SK-N-SH (cell line): ENCODE results near the gene MAPK12. TPM values are rescaled to one million over a fixed set of nuclear protein-coding genes. Genes with fewer than 3 reads are reported as not detected.
A peak's percentile ranks its signal among the peaks of the same experiment; 100 is the strongest.

Source experiments
- CTCF ChIA-PET: fragments of 300-600, 350-600 bp; formaldehyde crosslinking; extraction: SDS; loops from one replicate; lab custom pipeline; 2021; lab: Yijun Ruan, JAX
- POLR2A ChIA-PET: fragments of 350-600 bp; sonication (Branson Sonifier 250); formaldehyde crosslinking; extraction: SDS; loops from one replicate; lab custom pipeline; 2020; ENCODE audit warnings: antibody characterized with exemption, inconsistent platforms; lab: Yijun Ruan, JAX
- DNase-seq: peaks from one replicate; pipeline ENCODE4 v3.0.0; 2012
- H2AFZ ChIP-seq: fragments of 200-600 bp; sonication (generic); 2 replicates; pipeline ENCODE4 v1.8.1; 2016; ENCODE audit warnings: antibody characterized with exemption, mild to moderate bottlenecking, low read depth
- H3F3A ChIP-seq: fragments of 200-600 bp; sonication (generic); replicated peaks from 2 replicates; pipeline ENCODE3; 2016; ENCODE audit warnings: antibody characterized with exemption, mild to moderate bottlenecking; ENCODE audit not compliant: insufficient read depth
- H3K27ac ChIP-seq, 2 experiments: fragments of 200-500 bp in 1 of 2; fragments of 200-600 bp in 1 of 2; sonication (Bioruptor generic) in 1 of 2; sonication (generic), shearing (Covaris generic) in 1 of 2; 2 replicates each; pipeline versions ENCODE4 v1.5.1 to v1.6.1; 2014 to 2016; ENCODE audit warnings: low read depth in 2 of 2, inconsistent platforms in 1 of 2, low read length in 1 of 2, mild to moderate bottlenecking in 1 of 2, mixed read lengths in 1 of 2
- H3K27me3 ChIP-seq: fragments of 200-600 bp; sonication (generic), shearing (Covaris generic); 2 replicates; pipeline ENCODE4 v1.6.1; 2016; ENCODE audit warnings: mixed run types; ENCODE audit not compliant: insufficient read depth
- H3K36me3 ChIP-seq, 2 experiments: fragments of 200-500 bp in 1 of 2; fragments of 200-600 bp in 1 of 2; sonication (Bioruptor generic) in 1 of 2; sonication (generic) in 1 of 2; replicated peaks in 1 of 2; 2 replicates each; pipeline versions ENCODE3 to v1.5.1; 2014 to 2016; ENCODE audit warnings: low read length in 1 of 2, mild to moderate bottlenecking in 1 of 2; ENCODE audit not compliant: insufficient read depth in 2 of 2, control insufficient read depth in 1 of 2
- H3K4me1 ChIP-seq, 2 experiments: fragments of 200-500 bp in 1 of 2; fragments of 200-600 bp in 1 of 2; sonication (Bioruptor generic) in 1 of 2; sonication (generic), shearing (Covaris generic) in 1 of 2; 2 replicates each; pipeline versions ENCODE4 v1.5.1 to v1.6.1; 2014 to 2016; ENCODE audit warnings: low read depth in 1 of 2, low read length in 1 of 2, mixed run types in 1 of 2; ENCODE audit not compliant: insufficient read depth in 2 of 2, control insufficient read depth in 1 of 2
- H3K4me2 ChIP-seq: fragments of 200-600 bp; sonication (generic), shearing (Covaris generic); 2 replicates; pipeline ENCODE4 v1.6.1; 2017; ENCODE audit warnings: mixed run types
- H3K4me3 ChIP-seq, 2 experiments: fragments of 200-500 bp in 1 of 2; fragments of 200-600 bp in 1 of 2; sonication (Bioruptor generic) in 1 of 2; sonication (generic), shearing (Covaris generic) in 1 of 2; 2 replicates each; pipeline versions ENCODE4 v1.5.1 to v1.8.1; 2014 to 2016; ENCODE audit warnings: low read depth in 2 of 2, inconsistent platforms in 1 of 2, low read length in 1 of 2, mild to moderate bottlenecking in 1 of 2, mixed read lengths in 1 of 2, moderate library complexity in 1 of 2
- H3K79me2 ChIP-seq: fragments of 200-600 bp; sonication (generic); 2 replicates; pipeline ENCODE4 v1.8.1; 2017; ENCODE audit warnings: mild to moderate bottlenecking; ENCODE audit not compliant: insufficient read depth
- H3K9ac ChIP-seq: fragments of 200-600 bp; sonication (generic); 2 replicates; pipeline ENCODE4 v1.6.1; 2017; ENCODE audit warnings: mixed run types
- H3K9me2 ChIP-seq: fragments of 200-600 bp; sonication (generic); 2 replicates; pipeline ENCODE4 v1.6.1; 2017; ENCODE audit warnings: mixed run types
- H3K9me3 ChIP-seq: fragments of 200-600 bp; sonication (generic); 2 replicates; pipeline ENCODE4 v1.6.1; 2017; ENCODE audit warnings: mixed run types, mild to moderate bottlenecking, moderate library complexity
- H4K20me1 ChIP-seq: fragments of 200-600 bp; sonication (generic); 2 replicates; pipeline ENCODE4 v1.6.1; 2017; ENCODE audit warnings: mild to moderate bottlenecking, mixed run types; ENCODE audit not compliant: insufficient read depth
- CHD2 ChIP-seq: fragments of 150-350 bp; IDR thresholded peaks from 2 replicates; pipeline ENCODE4 v1.6.1; 2018; ENCODE audit warnings: low read length; ENCODE audit not compliant: partially characterized antibody
- ELF1 ChIP-seq: IDR thresholded peaks from 2 replicates; pipeline ENCODE4 v1.4.0; 2012
- EP300 ChIP-seq, 2 experiments: IDR thresholded peaks; 2 replicates each; pipeline versions ENCODE4 v1.4.0 to v1.6.1; 2012; ENCODE audit warnings: borderline replicate concordance in 1 of 2, low read depth in 1 of 2, low read length in 1 of 2
- EZH2phosphoT487 ChIP-seq: fragments of 200-600 bp; sonication (generic); IDR thresholded peaks from 2 replicates; pipeline ENCODE4 v1.6.1; 2017; ENCODE audit warnings: low read depth, mixed run types, mild to moderate bottlenecking, antibody characterized with exemption, moderate library complexity, borderline replicate concordance
- FOSL2 ChIP-seq: IDR thresholded peaks from 2 replicates; pipeline ENCODE4 v1.4.0; 2012; ENCODE audit warnings: low read depth, mild to moderate bottlenecking, moderate library complexity, borderline replicate concordance
- FOXJ3 ChIP-seq: sonication (generic); formaldehyde crosslinking; IDR thresholded peaks from 2 replicates; pipeline ENCODE4 v1.5.1; 2020; ENCODE audit warnings: mild to moderate bottlenecking, missing genetic modification reagents
- GABPA ChIP-seq: IDR thresholded peaks from 2 replicates; pipeline ENCODE4 v1.4.0; 2012; ENCODE audit warnings: low read depth, mild to moderate bottlenecking
- GATA2 ChIP-seq: sonication (generic); formaldehyde crosslinking; IDR thresholded peaks from 2 replicates; pipeline ENCODE4 v1.5.0; 2020; ENCODE audit warnings: mild to moderate bottlenecking, missing genetic modification reagents
- IRF3 ChIP-seq: fragments of 150-350 bp; IDR thresholded peaks from 2 replicates; pipeline ENCODE4 v1.6.1; 2016; ENCODE audit warnings: mild to moderate bottlenecking, low read depth, low read length
- JUND ChIP-seq: IDR thresholded peaks from 2 replicates; pipeline ENCODE4 v1.4.0; 2012
- MEF2A ChIP-seq: IDR thresholded peaks from 2 replicates; pipeline ENCODE4 v1.4.0; 2012; ENCODE audit warnings: low read depth, borderline replicate concordance
- NFIC ChIP-seq: IDR thresholded peaks from 2 replicates; pipeline ENCODE4 v1.4.0; 2012; ENCODE audit warnings: borderline replicate concordance
- RAD21 ChIP-seq: IDR thresholded peaks from 2 replicates; pipeline ENCODE4 v1.6.1; 2012; ENCODE audit warnings: mild to moderate bottlenecking, low read length
- RCOR1 ChIP-seq: fragments of 150-350 bp; IDR thresholded peaks from 2 replicates; pipeline ENCODE4 v1.6.1; 2017; ENCODE audit warnings: antibody characterized with exemption, low read length
- REST ChIP-seq: IDR thresholded peaks from 2 replicates; pipeline ENCODE4 v1.6.1; 2012; ENCODE audit warnings: mild to moderate bottlenecking, low read depth, low read length, moderate library complexity
- RFX5 ChIP-seq: IDR thresholded peaks from 2 replicates; pipeline ENCODE4 v1.6.1; 2012; ENCODE audit warnings: mild to moderate bottlenecking, improper control_type of control experiment, low read length
- RXRA ChIP-seq: IDR thresholded peaks from 2 replicates; pipeline ENCODE4 v1.4.0; 2012; ENCODE audit warnings: low read depth, mild to moderate bottlenecking, borderline replicate concordance
- SMC3 ChIP-seq: IDR thresholded peaks from 2 replicates; pipeline ENCODE4 v1.6.1; 2012; ENCODE audit warnings: low read depth, low read length, improper control_type of control experiment
- TAF1 ChIP-seq: IDR thresholded peaks from 2 replicates; pipeline ENCODE4 v1.6.1; 2012; ENCODE audit warnings: low read depth, mild to moderate bottlenecking, low read length, moderate library complexity, borderline replicate concordance
- USF1 ChIP-seq: IDR thresholded peaks from 2 replicates; pipeline ENCODE4 v1.4.0; 2012; ENCODE audit warnings: low read depth, borderline replicate concordance
- YY1 ChIP-seq: IDR thresholded peaks from 2 replicates; pipeline ENCODE4 v1.4.0; 2012; ENCODE audit warnings: low read depth, mild to moderate bottlenecking
- WGBS: methylation state at CpG from one replicate; pipeline ENCODE4 v1.1.6; 2017; ENCODE audit warnings: low lambda C conversion rate; 5-methylcytosine and 5-hydroxymethylcytosine counted together
- polyA plus RNA-seq, 3 experiments: library from polyadenylated mRNA; depleted of rRNA; stranded (reverse); fragments of >200 nt; gene quantifications; 2 replicates each; pipeline ENCODE4 v1.2.3, GENCODE V29; 2012
- TF ChIP-seq, protein P1 (sequence below): IDR thresholded peaks from 2 replicates; pipeline ENCODE4 v1.4.0; 2012; ENCODE audit warnings: low read depth, borderline replicate concordance

MAPK12 gene
- polyA plus RNA-seq, 1 of the 3 experiments (the other 2 are of a cell fraction), result 118 TPM

DNA sequence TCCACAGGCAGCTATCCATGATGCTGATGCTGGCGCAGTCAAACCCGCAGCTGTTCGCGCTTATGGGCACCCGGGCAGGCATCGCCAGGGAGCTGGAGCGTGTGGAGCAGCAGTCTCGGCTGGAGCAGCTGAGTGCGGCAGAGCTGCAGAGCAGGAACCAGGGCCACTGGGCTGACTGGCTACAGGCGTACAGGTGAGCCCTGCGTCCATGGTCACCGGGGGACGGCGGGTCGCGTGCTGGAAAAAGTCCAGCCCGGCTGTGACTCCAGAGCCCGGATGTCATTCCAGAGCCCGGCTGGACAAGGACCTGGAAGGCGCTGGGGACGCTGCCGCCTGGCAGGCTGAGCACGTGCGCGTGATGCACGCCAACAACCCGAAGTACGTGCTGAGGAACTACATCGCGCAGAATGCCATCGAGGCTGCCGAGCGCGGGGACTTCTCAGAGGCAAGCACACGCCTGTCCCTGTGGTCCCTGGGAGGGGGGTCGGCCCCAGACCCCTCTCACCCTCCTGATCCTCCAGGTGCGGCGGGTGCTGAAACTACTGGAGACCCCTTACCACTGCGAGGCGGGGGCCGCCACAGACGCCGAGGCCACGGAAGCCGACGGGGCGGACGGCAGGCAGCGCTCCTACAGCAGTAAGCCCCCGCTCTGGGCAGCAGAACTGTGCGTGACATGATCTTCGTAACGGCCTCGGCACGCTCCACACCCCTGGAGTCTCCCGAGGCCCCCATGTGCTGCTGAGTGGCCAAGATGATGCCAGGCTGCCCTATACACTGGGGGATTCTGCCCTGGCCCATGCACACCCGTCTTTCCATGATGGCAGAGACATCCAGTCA lies 44.6 kb downstream of the MAPK12 start (continued):
- TF ChIP-seq REST (no peak), EP300 (IDR thresholded peaks at IDR 0.05; ENCODE audit: borderline replicate concordance in 1 of 2, low read depth in 1 of 2, low read length in 1 of 2) (no peak), IRF3 (no peak), USF1 (no peak)

GRCh38 chr22:50216055-50216683 lies 45.3 kb downstream of the MAPK12 start:
- H3K9ac ChIP-seq, result no peak overlapping the region
- TF ChIP-seq JUND (no peak), RFX5 (no peak), GATA2 (CRISPR knock-in tag) (no peak), RCOR1 (no peak), FOXJ3 (CRISPR knock-in tag) (no peak), EZH2phosphoT487 (no peak), SMC3 (no peak), USF1 (no peak), RXRA (no peak), TAF1 (no peak), NFIC (no peak), MEF2A (no peak), FOSL2 (no peak), RAD21 (no peak), YY1 (no peak), GABPA (no peak), ELF1 (no peak), CHD2 (no peak)
- TF ChIP-seq, protein P1, sequence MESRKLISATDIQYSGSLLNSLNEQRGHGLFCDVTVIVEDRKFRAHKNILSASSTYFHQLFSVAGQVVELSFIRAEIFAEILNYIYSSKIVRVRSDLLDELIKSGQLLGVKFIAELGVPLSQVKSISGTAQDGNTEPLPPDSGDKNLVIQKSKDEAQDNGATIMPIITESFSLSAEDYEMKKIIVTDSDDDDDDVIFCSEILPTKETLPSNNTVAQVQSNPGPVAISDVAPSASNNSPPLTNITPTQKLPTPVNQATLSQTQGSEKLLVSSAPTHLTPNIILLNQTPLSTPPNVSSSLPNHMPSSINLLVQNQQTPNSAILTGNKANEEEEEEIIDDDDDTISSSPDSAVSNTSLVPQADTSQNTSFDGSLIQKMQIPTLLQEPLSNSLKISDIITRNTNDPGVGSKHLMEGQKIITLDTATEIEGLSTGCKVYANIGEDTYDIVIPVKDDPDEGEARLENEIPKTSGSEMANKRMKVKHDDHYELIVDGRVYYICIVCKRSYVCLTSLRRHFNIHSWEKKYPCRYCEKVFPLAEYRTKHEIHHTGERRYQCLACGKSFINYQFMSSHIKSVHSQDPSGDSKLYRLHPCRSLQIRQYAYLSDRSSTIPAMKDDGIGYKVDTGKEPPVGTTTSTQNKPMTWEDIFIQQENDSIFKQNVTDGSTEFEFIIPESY, result no peak
- H3K27me3 ChIP-seq, result no peaks in the 10 kb centered on the region
- H3K4me2 ChIP-seq, result no peak overlapping the region
- DNase-seq, result no peak
- ChIA-PET CTCF (interaction anchor here (1.1 to 1.8 kb wide), 4 partner anchors 10 to 69 kb away, joined by 3 to 10 read pairs (median 6); no protein-coding TSS in a partner anchor), POLR2A (no interaction called here)
- no peak overlapping the region for H3K4me3 ChIP-seq
- WGBS, result 85% methylated on average over 6 of the region's 15 CpGs
- peaks cover 0 to 22% of the 10 kb centered on the region in 2 experiments; a peak in 1 of 4 replicates for H3K4me1 ChIP-seq
- peak overlapping the region in 1 of 2 experiments; percentile 12; a peak in 1 of 4 replicates for H3K27ac ChIP-seq
- H3K79me2 ChIP-seq, result peaks cover 23% of the 10 kb centered on the region
- no peak overlapping the region for H2AFZ ChIP-seq
- H3K9me3 ChIP-seq, result no peaks in the 10 kb centered on the region
- H3K9me2 ChIP-seq, result no peaks in the 10 kb centered on the region
- H3K36me3 ChIP-seq, result peaks cover 35 to 63% of the 10 kb centered on the region in 2 experiments
- H4K20me1 ChIP-seq, result peaks cover 20% of the 10 kb centered on the region; the same call in 1 of the 2 replicates
- H3F3A ChIP-seq, result peaks cover 8% of the 10 kb centered on the region
